A549 (cell line): ENCODE results near the gene USP24. TPM values are rescaled to one million over a fixed set of nuclear protein-coding genes. Genes with fewer than 3 reads are reported as not detected.

Source experiments
- ATAC-seq, 2 experiments: fragments of 200-7000 bp in 1 of 2; fragments of >200 bp in 1 of 2; cut with Nextera tagmentation in 1 of 2; cut with Tn5 transposase in 1 of 2; 3 replicates each; pipeline versions ENCODE4 v1.8.0 to v1.9.1; 2018 to 2020; ENCODE audit warnings: mild to moderate bottlenecking in 1 of 2, moderate library complexity in 1 of 2
- CTCF ChIA-PET: fragments of 300-600 bp; sonication (Branson Sonifier 250); formaldehyde crosslinking; extraction: SDS; loops from one replicate; lab custom pipeline; 2021; ENCODE audit warnings: antibody characterized with exemption, inconsistent platforms; lab: Yijun Ruan, JAX
- POLR2A ChIA-PET: fragments of 350-600 bp; formaldehyde crosslinking; extraction: SDS; loops from one replicate; lab custom pipeline; 2021; ENCODE audit warnings: antibody characterized with exemption, inconsistent platforms; lab: Yijun Ruan, JAX
- DNase-seq, 2 experiments: peaks; one replicate each; pipeline versions ENCODE4 v3.0.0 to v3.0.0-alpha.2; 2011 to 2016; ENCODE audit warnings: low read depth in 1 of 2, low spot score in 1 of 2
- FAIRE-seq: peaks from 2 replicates; lab custom pipeline; 2011; peaks lifted over from hg19 to GRCh38; lab: Jason Lieb, UNC
- H3K27ac ChIP-seq, 2 experiments: fragments of >200 bp; sonication (Bioruptor Twin); formaldehyde crosslinking; 3 replicates each; pipeline ENCODE4 v1.5.1; 2016 to 2017
- H3K4me1 ChIP-seq: fragments of >200 bp; sonication (Bioruptor Twin); formaldehyde crosslinking; 3 replicates; pipeline ENCODE4 v1.6.1; 2016
- H3K4me2 ChIP-seq: fragments of >200 bp; sonication (Bioruptor Twin); formaldehyde crosslinking; 3 replicates; pipeline ENCODE4 v1.6.1; 2016
- H3K4me3 ChIP-seq: fragments of >200 bp; sonication (Bioruptor Twin); formaldehyde crosslinking; 3 replicates; pipeline ENCODE4 v1.5.1; 2016
- H3K9me3 ChIP-seq: fragments of >200 bp; sonication (Bioruptor Twin); formaldehyde crosslinking; 3 replicates; pipeline ENCODE4 v1.6.1; 2016
- BHLHE40 ChIP-seq: IDR thresholded peaks from 2 replicates; pipeline ENCODE4 v1.6.1; 2012; ENCODE audit warnings: low read depth, low read length, inconsistent platforms
- CBX2 ChIP-seq: fragments of 200-600 bp; sonication (generic); IDR thresholded peaks from 2 replicates; pipeline ENCODE4 v1.6.1; 2016; ENCODE audit warnings: low read depth, mild to moderate bottlenecking, borderline replicate concordance
- CBX8 ChIP-seq: fragments of 200-600 bp; sonication (generic); IDR thresholded peaks from 2 replicates; pipeline ENCODE4 v1.6.1; 2016
- EHF ChIP-seq: fragments of 250-450 bp; sonication (Bioruptor Pico); IDR thresholded peaks from 2 replicates; pipeline ENCODE4 v1.5.0; 2020; ENCODE audit warnings: mild to moderate bottlenecking
- ELK1 ChIP-seq: fragments of 150-350 bp; IDR thresholded peaks from 2 replicates; pipeline ENCODE4 v1.6.1; 2014; ENCODE audit warnings: low read depth, mild to moderate bottlenecking, low read length
- FOSB ChIP-seq: fragments of 250-450 bp; sonication (Bioruptor Pico); IDR thresholded peaks from 2 replicates; pipeline ENCODE4 v1.5.0; 2020; ENCODE audit warnings: mild to moderate bottlenecking, moderate library complexity
- HDAC2 ChIP-seq: fragments of 200-600 bp; sonication (generic); IDR thresholded peaks from 2 replicates; pipeline ENCODE4 v1.6.1; 2016
- HMGXB4 ChIP-seq: fragments of 250-450 bp; sonication (Bioruptor Pico); IDR thresholded peaks from 2 replicates; pipeline ENCODE4 v1.5.0; 2021; ENCODE audit warnings: mild to moderate bottlenecking, moderate library complexity, borderline replicate concordance
- HOXB13 ChIP-seq: fragments of 250-450 bp; sonication (Bioruptor Pico); IDR thresholded peaks from 2 replicates; pipeline ENCODE4 v1.5.0; 2020; ENCODE audit warnings: low read depth, mild to moderate bottlenecking, moderate library complexity
- JUN ChIP-seq, 2 experiments: fragments of >200 bp; sonication (Bioruptor Twin); formaldehyde crosslinking; IDR thresholded peaks; 2 replicates in 1 of 2; 3 replicates in 1 of 2; pipeline ENCODE4 v1.6.1; 2016 to 2017
- KDM1A ChIP-seq: fragments of 200-600 bp; sonication (generic); IDR thresholded peaks from 2 replicates; pipeline ENCODE4 v1.6.1; 2016; ENCODE audit warnings: low read depth, mild to moderate bottlenecking
- MAFK ChIP-seq: fragments of 450-650 bp; IDR thresholded peaks from 2 replicates; pipeline ENCODE4 v1.6.1; 2014; ENCODE audit not compliant: partially characterized antibody
- MAX ChIP-seq: IDR thresholded peaks from 2 replicates; pipeline ENCODE4 v1.6.1; 2012
- MYC ChIP-seq: IDR thresholded peaks from 2 replicates; pipeline ENCODE4 v1.6.1; 2012; ENCODE audit warnings: mild to moderate bottlenecking, inconsistent platforms, low read length, improper control_type of control experiment, borderline replicate concordance
- NR3C1 ChIP-seq: fragments of >200 bp; sonication (Bioruptor Twin); formaldehyde crosslinking; IDR thresholded peaks from 3 replicates; pipeline ENCODE4 v1.6.1; 2017
- PHF8 ChIP-seq: fragments of 200-600 bp; sonication (generic); IDR thresholded peaks from 2 replicates; pipeline ENCODE4 v1.6.1; 2016; ENCODE audit warnings: low read depth, mild to moderate bottlenecking, antibody characterized with exemption, moderate library complexity, borderline replicate concordance
- RAD21 ChIP-seq, 2 experiments: fragments of >200 bp in 1 of 2; sonication (Bioruptor Twin) in 1 of 2; formaldehyde crosslinking in 1 of 2; IDR thresholded peaks in 1 of 2; conservative IDR thresholded peaks in 1 of 2; 2 replicates in 1 of 2; 3 replicates in 1 of 2; pipeline ENCODE4 v1.6.1; 2012 to 2018; ENCODE audit warnings: inconsistent platforms in 1 of 2
- RCOR1 ChIP-seq: fragments of 150-350 bp; IDR thresholded peaks from 2 replicates; pipeline ENCODE4 v1.6.1; 2014; ENCODE audit warnings: antibody characterized with exemption, low read length, low read depth
- SREBF2 ChIP-seq: fragments of 450-650 bp; IDR thresholded peaks from 2 replicates; pipeline ENCODE4 v1.6.1; 2014; ENCODE audit warnings: mild to moderate bottlenecking, moderate library complexity
- TFCP2L1 ChIP-seq: fragments of 250-450 bp; sonication (Bioruptor Pico); IDR thresholded peaks from 2 replicates; pipeline ENCODE4 v1.5.0; 2021; ENCODE audit warnings: mild to moderate bottlenecking
- TP53 ChIP-seq: fragments of 250-450 bp; sonication (Bioruptor Pico); IDR thresholded peaks from 2 replicates; pipeline ENCODE4 v1.5.0; 2021; ENCODE audit warnings: mild to moderate bottlenecking, moderate library complexity
- USF2 ChIP-seq: fragments of 450-650 bp; IDR thresholded peaks from 2 replicates; pipeline ENCODE4 v1.6.1; 2014; ENCODE audit warnings: antibody characterized with exemption
- ZFP36 ChIP-seq: fragments of 450-650 bp; IDR thresholded peaks from 2 replicates; pipeline ENCODE4 v1.6.1; 2014; ENCODE audit warnings: borderline replicate concordance; ENCODE audit not compliant: partially characterized antibody
- ZNF302 ChIP-seq: fragments of 250-450 bp; sonication (Bioruptor Pico); IDR thresholded peaks from 2 replicates; pipeline ENCODE4 v1.9.0; 2021; ENCODE audit warnings: inconsistent platforms, mild to moderate bottlenecking, moderate library complexity
- ZSCAN20 ChIP-seq: fragments of 250-450 bp; sonication (Bioruptor Pico); IDR thresholded peaks from 2 replicates; pipeline ENCODE4 v1.8.0; 2022; ENCODE audit warnings: mild to moderate bottlenecking, moderate library complexity
- WGBS: methylation state at CpG from one replicate; pipeline ENCODE4 v1.1.6; 2017; ENCODE audit errors: missing lambda C conversion rate; 5-methylcytosine and 5-hydroxymethylcytosine counted together
- polyA plus RNA-seq, 4 experiments: library from polyadenylated mRNA; depleted of rRNA in 3 of 4; stranded (reverse); fragments of >200 nt; fragmentation: RNase III in 1 of 4; extraction: RNeasy Plus Mini Kit Qiagen cat#74134 plus additional on column Dnase treatment in 1 of 4; gene quantifications; 2 replicates in 3 of 4; 3 replicates in 1 of 4; pipeline ENCODE4 v1.2.3, GENCODE V29; 2011 to 2017

Gene USP24
- polyA plus RNA-seq, 2 of the 4 experiments (the other 2 are of a cell fraction), result 14.7 to 21.7 TPM

GRCh38 chr1:55214934-55215193 lies 300 bp downstream of the USP24 start:
- no CpG with 5 or more reads among the region's 29 CpGs for WGBS

GRCh38 chr1:55214212-55214933 lies 791 bp downstream of the USP24 start:
- TF ChIP-seq EHF, result no peak
- TF ChIP-seq BHLHE40, result no peak
- 0 out of 2 replicates have a peak, but pooled peaks have one; percentile 15 for TF ChIP-seq MAX
- no peak for TF ChIP-seq TFCP2L1 (CRISPR knock-in tag)
- no peak for TF ChIP-seq HDAC2
- TF ChIP-seq CBX8, result no peak
- DNase-seq, result peak; percentile 19 to 38
- FAIRE-seq, result no peak
- peak overlapping the region; percentile 93 for H3K4me3 ChIP-seq
- ChIA-PET CTCF (no interaction called here), POLR2A (interaction anchor here (1.0 to 1.1 kb wide), 2 partner anchors 9 to 70 kb away, joined by 3 read pairs; no protein-coding TSS in a partner anchor)
- H3K27ac ChIP-seq, result peak overlapping the region; percentile 97 to 99
- peak; percentile 45 to 54 for ATAC-seq
- peaks cover 56% of the 10 kb centered on the region for H3K4me1 ChIP-seq
- 2% methylated on average over 19 of the region's 46 CpGs for WGBS
- peak overlapping the region; percentile 78 for H3K4me2 ChIP-seq
- no peaks in the 10 kb centered on the region for H3K9me3 ChIP-seq

More at GRCh38 chr1:55214934-55215193, 300 bp downstream of the USP24 start:
- POLR2A ChIA-PET, result interaction anchor here (1.0 to 1.1 kb wide), 3 partner anchors 10 to 71 kb away, joined by 3 read pairs; no protein-coding TSS in a partner anchor
- H3K4me3 ChIP-seq, result peak overlapping the region; percentile 93
- H3K27ac ChIP-seq, result peak overlapping the region; percentile 97 to 99
- peaks cover 55% of the 10 kb centered on the region for H3K4me1 ChIP-seq
- ATAC-seq (peak; percentile 40 to 55), DNase-seq (peak in 1 of 2 experiments; percentile 40), FAIRE-seq (no peak)
- H3K9me3 ChIP-seq, result no peaks in the 10 kb centered on the region
- no peak for TF ChIP-seq CBX2
- peak; percentile 58; the same call in 1 of the 2 replicates for TF ChIP-seq MYC
- 0 out of 5 replicates have a peak, but pooled peaks of 1 of the 2 experiments have one; percentile 26 for TF ChIP-seq JUN (IDR thresholded peaks at IDR 0.05)
- CTCF ChIA-PET, result no interaction called here
- peak overlapping the region; percentile 78 for H3K4me2 ChIP-seq

GRCh38 chr1:55213885-55214211 lies 1.3 kb downstream of the USP24 start:
- ATAC-seq (no peak; a peak in 2 of 6 replicates), DNase-seq (no peak), FAIRE-seq (no peak)
- Histone ChIP-seq H3K27ac (peak overlapping the region; percentile 97 to 99), H3K4me1 (peaks cover 56% of the 10 kb centered on the region), H3K9me3 (no peaks in the 10 kb centered on the region), H3K4me3 (peak overlapping the region; percentile 93)
- CTCF ChIA-PET, result no interaction called here
- POLR2A ChIA-PET, result no interaction called here
- TF ChIP-seq RAD21 (conservative IDR thresholded peaks at IDR 0.05 in 1 of 2, IDR thresholded peaks at IDR 0.05 in 1 of 2) (no peak), KDM1A (no peak), CBX2 (no peak), USF2 (no peak), ELK1 (no peak)
- TF ChIP-seq, all 56 proteins: peak for 0
- peak overlapping the region; percentile 78 for H3K4me2 ChIP-seq
- WGBS, result 45% methylated on average over 7 of the region's 7 CpGs

- peak overlapping the region; percentile 78 for H3K4me2 ChIP-seq
- H3K4me1 ChIP-seq, result peaks cover 56% of the 10 kb centered on the region
- WGBS, result 52% methylated on average over 10 of the region's 10 CpGs
- ChIA-PET CTCF (no interaction called here), POLR2A (no interaction called here)
- DNase-seq, result no peak
- H3K4me3 ChIP-seq, result peak overlapping the region; percentile 93
- ATAC-seq, result no peak
- H3K9me3 ChIP-seq, result no peaks in the 10 kb centered on the region
- peak overlapping the region; percentile 97 to 99; a peak in 5 of 6 replicates for H3K27ac ChIP-seq
- no peak for FAIRE-seq
- TF ChIP-seq MAFK (no peak), PHF8 (no peak), HMGXB4 (CRISPR knock-in tag) (no peak), HOXB13 (CRISPR knock-in tag) (no peak), TP53 (no peak), RCOR1 (no peak), NR3C1 (no peak), FOSB (CRISPR knock-in tag) (no peak), SREBF2 (no peak), CBX2 (no peak), MAX (no peak), TFCP2L1 (CRISPR knock-in tag) (no peak), ZNF302 (CRISPR knock-in tag) (no peak), ZSCAN20 (CRISPR knock-in tag) (no peak), ZFP36 (no peak)
These were observed 1.8 kb downstream of the USP24 start for GRCh38 chr1:55213151-55213884.
